DND-41 (cell line): ENCODE measurements around the gene HMCN1.
"Not testable (repeated sequence)": the region's sequence is repeated elsewhere in the genome, so short reads cannot be mapped to it uniquely, and the experiment has no call there.

Experiments used
- ATAC-seq: fragments of 200-7000 bp; cut with Tn5 transposase; 3 replicates; pipeline ENCODE4 v1.9.1; 2021; ENCODE audit warnings: low read depth; ENCODE audit not compliant: insufficient read depth
- DNase-seq: peaks from one replicate; pipeline ENCODE4 v3.0.0-alpha.2; 2020
- H2AFZ ChIP-seq: 2 replicates; pipeline ENCODE4 v1.6.0; 2012; ENCODE audit warnings: low read depth, low read length
- H3K27ac ChIP-seq: 2 replicates; pipeline ENCODE4 v1.5.1; 2012; ENCODE audit warnings: low read length, inconsistent platforms
- H3K27me3 ChIP-seq: fragments of 200-600 bp; sonication (generic); 2 replicates; pipeline ENCODE4 v1.6.0; 2012; ENCODE audit warnings: low read length, mild to moderate bottlenecking, inconsistent platforms; ENCODE audit not compliant: insufficient read depth, poor library complexity
- H3K36me3 ChIP-seq: 2 replicates; pipeline ENCODE4 v1.5.1; 2012; ENCODE audit warnings: low read length, inconsistent platforms; ENCODE audit not compliant: insufficient read depth
- H3K4me1 ChIP-seq: 2 replicates; pipeline ENCODE4 v1.5.1; 2012; ENCODE audit warnings: mild to moderate bottlenecking, low read length; ENCODE audit not compliant: insufficient read depth
- H3K4me2 ChIP-seq: 2 replicates; pipeline ENCODE4 v1.6.0; 2012; ENCODE audit warnings: mild to moderate bottlenecking, moderate library complexity, low read length, inconsistent platforms; ENCODE audit not compliant: insufficient read depth
- H3K4me3 ChIP-seq, 2 experiments: fragments of 200-600 bp in 1 of 2; shearing (Covaris generic) in 1 of 2; 2 replicates each; pipeline ENCODE4 v1.5.1; 2012 to 2016; ENCODE audit warnings: inconsistent platforms in 2 of 2, low read length in 2 of 2, mild to moderate bottlenecking in 2 of 2, low read depth in 1 of 2, moderate library complexity in 1 of 2
- H3K79me2 ChIP-seq: 2 replicates; pipeline ENCODE4 v1.6.0; 2012; ENCODE audit warnings: low read length, inconsistent platforms; ENCODE audit not compliant: insufficient read depth
- H3K9ac ChIP-seq: 2 replicates; pipeline ENCODE4 v1.6.0; 2012; ENCODE audit warnings: low read depth, mild to moderate bottlenecking, inconsistent platforms, low read length, moderate library complexity
- H3K9me3 ChIP-seq: 2 replicates; pipeline ENCODE4 v1.5.1; 2012; ENCODE audit warnings: low read length, moderate library complexity, mild to moderate bottlenecking, inconsistent platforms; ENCODE audit not compliant: insufficient read depth, severe bottlenecking
- H4K20me1 ChIP-seq: 2 replicates; pipeline ENCODE4 v1.6.0; 2012; ENCODE audit warnings: low read length; ENCODE audit not compliant: insufficient read depth
- EZH2 ChIP-seq: IDR thresholded peaks from 3 replicates; pipeline ENCODE4 v1.6.1; 2012; ENCODE audit warnings: borderline replicate concordance, low read depth, mild to moderate bottlenecking, moderate library complexity, low read length, inconsistent platforms; ENCODE audit not compliant: severe bottlenecking
- TF ChIP-seq, protein P1 (sequence below): IDR thresholded peaks from 2 replicates; pipeline ENCODE4 v1.5.1; 2012; ENCODE audit warnings: borderline replicate concordance, low read length, moderate library complexity, mild to moderate bottlenecking; ENCODE audit not compliant: poor library complexity, severe bottlenecking; ENCODE audit errors: extremely low read depth

HMCN1 gene

GRCh38 chr1:185886046-185886445, 151.9 kb downstream of the HMCN1 start:
- Histone ChIP-seq H3K4me3 (no peak overlapping the region), H3K36me3 (no peaks in the 10 kb centered on the region), H3K9me3 (no peaks in the 10 kb centered on the region), H3K79me2 (no peaks in the 10 kb centered on the region), H3K9ac (no peak overlapping the region), H3K4me2 (no peak overlapping the region), H3K4me1 (no peaks in the 10 kb centered on the region), H4K20me1 (no peaks in the 10 kb centered on the region), H3K27ac (no peak overlapping the region), H2AFZ (no peak overlapping the region), H3K27me3 (no peaks in the 10 kb centered on the region)
- TF ChIP-seq, protein P1, sequence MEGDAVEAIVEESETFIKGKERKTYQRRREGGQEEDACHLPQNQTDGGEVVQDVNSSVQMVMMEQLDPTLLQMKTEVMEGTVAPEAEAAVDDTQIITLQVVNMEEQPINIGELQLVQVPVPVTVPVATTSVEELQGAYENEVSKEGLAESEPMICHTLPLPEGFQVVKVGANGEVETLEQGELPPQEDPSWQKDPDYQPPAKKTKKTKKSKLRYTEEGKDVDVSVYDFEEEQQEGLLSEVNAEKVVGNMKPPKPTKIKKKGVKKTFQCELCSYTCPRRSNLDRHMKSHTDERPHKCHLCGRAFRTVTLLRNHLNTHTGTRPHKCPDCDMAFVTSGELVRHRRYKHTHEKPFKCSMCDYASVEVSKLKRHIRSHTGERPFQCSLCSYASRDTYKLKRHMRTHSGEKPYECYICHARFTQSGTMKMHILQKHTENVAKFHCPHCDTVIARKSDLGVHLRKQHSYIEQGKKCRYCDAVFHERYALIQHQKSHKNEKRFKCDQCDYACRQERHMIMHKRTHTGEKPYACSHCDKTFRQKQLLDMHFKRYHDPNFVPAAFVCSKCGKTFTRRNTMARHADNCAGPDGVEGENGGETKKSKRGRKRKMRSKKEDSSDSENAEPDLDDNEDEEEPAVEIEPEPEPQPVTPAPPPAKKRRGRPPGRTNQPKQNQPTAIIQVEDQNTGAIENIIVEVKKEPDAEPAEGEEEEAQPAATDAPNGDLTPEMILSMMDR: no peak
- no peak for TF ChIP-seq EZH2
- ATAC-seq (no peak), DNase-seq (no peak)

DNA sequence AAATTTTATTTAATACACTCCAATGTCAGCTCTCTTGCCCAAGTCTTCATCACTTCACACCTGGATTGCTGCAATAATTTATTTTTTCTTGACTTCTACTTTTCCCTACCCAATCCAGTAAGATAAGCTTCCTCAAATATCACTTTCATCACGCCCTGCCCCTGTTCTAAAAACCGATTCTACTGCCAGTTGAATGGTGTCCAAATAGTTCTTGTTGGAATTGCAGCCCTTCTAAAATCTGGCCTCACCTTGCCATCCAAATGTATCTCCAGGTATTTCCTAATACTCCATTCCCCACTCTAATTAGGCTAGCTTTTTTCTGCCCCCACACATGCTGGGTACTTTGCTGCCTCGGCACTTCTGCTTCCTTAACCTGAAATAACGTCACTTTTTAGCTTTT, 152.5 kb downstream of the HMCN1 start:
- no peaks in the 10 kb centered on the region for H3K4me1 ChIP-seq
- H2AFZ ChIP-seq: no peak overlapping the region
- H3K4me3 ChIP-seq: no peak overlapping the region
- H3K79me2 ChIP-seq: no peaks in the 10 kb centered on the region
- H3K36me3 ChIP-seq: no peaks in the 10 kb centered on the region
- no peak overlapping the region for H3K27ac ChIP-seq
- H3K9ac ChIP-seq: no peak overlapping the region
- TF ChIP-seq EZH2: no peak
- TF ChIP-seq, protein P1: no peak
- H4K20me1 ChIP-seq: no peaks in the 10 kb centered on the region
- no peak for DNase-seq
- no peaks in the 10 kb centered on the region for H3K27me3 ChIP-seq
- H3K4me2 ChIP-seq: no peak overlapping the region
- H3K9me3 ChIP-seq: no peaks in the 10 kb centered on the region
- ATAC-seq: no peak

- not testable (repeated sequence) for H3K27me3 ChIP-seq, H3K27ac ChIP-seq, H3K9me3 ChIP-seq, ATAC-seq, DNase-seq, H3K4me3 ChIP-seq, H3K4me2 ChIP-seq, H3K36me3 ChIP-seq, H3K9ac ChIP-seq, H2AFZ ChIP-seq, H3K4me1 ChIP-seq, H4K20me1 ChIP-seq, H3K79me2 ChIP-seq
These were observed 158.7 kb downstream of the HMCN1 start for GRCh38 chr1:185892831-185893403.

DNA sequence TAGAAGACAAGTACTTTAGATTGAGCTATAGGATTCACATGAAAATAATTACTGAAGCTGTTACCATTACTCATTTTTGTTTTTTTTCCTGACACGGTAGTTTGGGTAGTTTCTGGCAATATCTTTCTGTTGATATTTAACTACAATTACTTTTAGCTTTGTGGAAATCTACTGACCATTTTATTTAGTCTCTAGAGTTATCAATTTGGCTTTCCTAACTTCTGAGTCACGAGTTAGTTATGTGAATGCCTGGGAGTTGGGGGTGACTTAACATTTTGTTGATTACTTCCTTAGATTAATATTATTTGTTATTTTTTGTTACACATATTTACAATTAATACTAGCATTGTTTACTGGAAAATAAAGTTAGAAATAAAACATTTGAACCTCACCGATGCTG, 160.6 kb downstream of the HMCN1 start:
- Histone ChIP-seq H3K36me3 (no peaks in the 10 kb centered on the region), H2AFZ (no peak overlapping the region), H3K9me3 (no peaks in the 10 kb centered on the region), H3K27me3 (no peaks in the 10 kb centered on the region), H3K9ac (no peak overlapping the region), H4K20me1 (no peaks in the 10 kb centered on the region), H3K4me1 (no peaks in the 10 kb centered on the region), H3K27ac (no peak overlapping the region), H3K4me2 (no peak overlapping the region), H3K79me2 (no peaks in the 10 kb centered on the region), H3K4me3 (no peak overlapping the region)
- DNase-seq: no peak
- ATAC-seq: no peak
- TF ChIP-seq EZH2: no peak
- TF ChIP-seq, protein P1: no peak
